ENCODE data around the gene RFC5.
A peak's percentile ranks its signal among the peaks of the same experiment; 100 is the strongest.

Gene RFC5

GRCh38 chr12:118016424-118017264 lies at the start of gene RFC5:
Gene RFC5, plus strand, starts transcription at chr12:118016703. Its CDS starts 125 bp downstream, at chr12:118016828.
- no peak within 1 kb of the TSS for H3K27ac ChIP-seq (ENCODE audit: low read length)
- H3K9me3 ChIP-seq (ENCODE audit: control insufficient read depth in 1 of 2, low read length in 2 of 2) = no peaks in the 10 kb centered on the region
- peaks cover 0 to 16% of the 10 kb centered on the region in 2 donors for H3K4me1 ChIP-seq (ENCODE audit: control insufficient read depth in 1 of 2, insufficient read depth in 2 of 2, low read length in 2 of 2)
- H3K4me3 ChIP-seq (ENCODE audit: low read depth in 1 of 2, low read length in 2 of 2) = peak within 1 kb of the TSS; percentile 82 to 98
- H3K36me3 ChIP-seq (ENCODE audit: control insufficient read depth in 1 of 2, insufficient read depth in 2 of 2, low read length in 2 of 2) = peaks cover 22 to 23% of the 10 kb centered on the region in 2 donors
- no peaks in the 10 kb centered on the region for H3K27me3 ChIP-seq (ENCODE audit: low read depth, low read length)

- peaks cover 0 to 9% of the 10 kb centered on the region in 2 donors for H3K4me1 ChIP-seq (ENCODE audit: control insufficient read depth in 1 of 2, insufficient read depth in 2 of 2, low read length in 2 of 2)
- peaks cover 12% of the 10 kb centered on the region for H3K27me3 ChIP-seq (ENCODE audit: low read depth, low read length)
- H3K27ac ChIP-seq (ENCODE audit: low read length) = no peak overlapping the region
- no peaks in the 10 kb centered on the region for H3K36me3 ChIP-seq (ENCODE audit: control insufficient read depth in 1 of 2, insufficient read depth in 2 of 2, low read length in 2 of 2)
- no peak overlapping the region for H3K4me3 ChIP-seq (ENCODE audit: low read depth in 1 of 2, low read length in 2 of 2)
- peaks cover 0 to 6% of the 10 kb centered on the region in 2 donors for H3K9me3 ChIP-seq (ENCODE audit: control insufficient read depth in 1 of 2, low read length in 2 of 2)
Measured at GRCh38 chr12:117967043-117967442, 49.5 kb upstream of the RFC5 start.

GRCh38 chr12:117967512-117967911 lies 49.0 kb upstream of the RFC5 start:
- H3K36me3 ChIP-seq (ENCODE audit: control insufficient read depth in 1 of 2, insufficient read depth in 2 of 2, low read length in 2 of 2) = no peaks in the 10 kb centered on the region
- H3K27me3 ChIP-seq (ENCODE audit: low read depth, low read length) = peaks cover 12% of the 10 kb centered on the region
- no peak overlapping the region for H3K4me3 ChIP-seq (ENCODE audit: low read depth in 1 of 2, low read length in 2 of 2)
- no peak overlapping the region for H3K27ac ChIP-seq (ENCODE audit: low read length)
- peaks cover 0 to 9% of the 10 kb centered on the region in 2 donors for H3K9me3 ChIP-seq (ENCODE audit: control insufficient read depth in 1 of 2, low read length in 2 of 2)
- peaks cover 0 to 9% of the 10 kb centered on the region in 2 donors for H3K4me1 ChIP-seq (ENCODE audit: control insufficient read depth in 1 of 2, insufficient read depth in 2 of 2, low read length in 2 of 2)

- Histone ChIP-seq H3K27ac (ENCODE audit: low read length) (no peak overlapping the region), H3K27me3 (ENCODE audit: low read depth, low read length) (peaks cover 12% of the 10 kb centered on the region)
Measured at GRCh38 chr12:117968151-117968789, 48.2 kb upstream of the RFC5 start.

GRCh38 chr12:117968826-117969659 lies 47.5 kb upstream of the RFC5 start, which contains the start of gene KSR2:
Gene KSR2, minus strand, starts transcription at chr12:117968990. Its CDS starts 735 bp downstream, at chr12:117968255.
- no peak within 1 kb of the TSS for H3K27ac ChIP-seq (ENCODE audit: low read length)
- H3K4me1 ChIP-seq (ENCODE audit: control insufficient read depth in 1 of 2, insufficient read depth in 2 of 2, low read length in 2 of 2) = peaks cover 0 to 9% of the 10 kb centered on the region in 2 donors
- peaks cover 0 to 12% of the 10 kb centered on the region in 2 donors for H3K9me3 ChIP-seq (ENCODE audit: control insufficient read depth in 1 of 2, low read length in 2 of 2)
- H3K4me3 ChIP-seq (ENCODE audit: low read depth in 1 of 2, low read length in 2 of 2) = peak within 1 kb of the TSS in 1 of 2 donors; percentile 63
- peaks cover 12% of the 10 kb centered on the region for H3K27me3 ChIP-seq (ENCODE audit: low read depth, low read length)
- H3K36me3 ChIP-seq (ENCODE audit: control insufficient read depth in 1 of 2, insufficient read depth in 2 of 2, low read length in 2 of 2) = no peaks in the 10 kb centered on the region

More at GRCh38 chr12:117968151-117968789, 48.2 kb upstream of the RFC5 start:
- H3K36me3 ChIP-seq (ENCODE audit: control insufficient read depth in 1 of 2, insufficient read depth in 2 of 2, low read length in 2 of 2) = no peaks in the 10 kb centered on the region
- peaks cover 0 to 9% of the 10 kb centered on the region in 2 donors for H3K4me1 ChIP-seq (ENCODE audit: control insufficient read depth in 1 of 2, insufficient read depth in 2 of 2, low read length in 2 of 2)
- H3K9me3 ChIP-seq (ENCODE audit: control insufficient read depth in 1 of 2, low read length in 2 of 2) = peaks cover 0 to 12% of the 10 kb centered on the region in 2 donors
- peak overlapping the region in 1 of 2 donors; percentile 63 for H3K4me3 ChIP-seq (ENCODE audit: low read depth in 1 of 2, low read length in 2 of 2)

GRCh38 chr12:117970334-117970733 lies 46.2 kb upstream of the RFC5 start:
- Histone ChIP-seq H3K4me3 (ENCODE audit: low read depth in 1 of 2, low read length in 2 of 2) (no peak overlapping the region), H3K27ac (ENCODE audit: low read length) (no peak overlapping the region), H3K9me3 (ENCODE audit: control insufficient read depth in 1 of 2, low read length in 2 of 2) (peaks cover 0 to 12% of the 10 kb centered on the region in 2 donors), H3K4me1 (ENCODE audit: control insufficient read depth in 1 of 2, insufficient read depth in 2 of 2, low read length in 2 of 2) (peaks cover 0 to 9% of the 10 kb centered on the region in 2 donors), H3K27me3 (ENCODE audit: low read depth, low read length) (peaks cover 12% of the 10 kb centered on the region), H3K36me3 (ENCODE audit: control insufficient read depth in 1 of 2, insufficient read depth in 2 of 2, low read length in 2 of 2) (no peaks in the 10 kb centered on the region)

- H3K9me3 ChIP-seq (ENCODE audit: control insufficient read depth in 1 of 2, low read length in 2 of 2) = peaks cover 0 to 12% of the 10 kb centered on the region in 2 donors
- no peaks in the 10 kb centered on the region for H3K36me3 ChIP-seq (ENCODE audit: control insufficient read depth in 1 of 2, insufficient read depth in 2 of 2, low read length in 2 of 2)
- H3K27me3 ChIP-seq (ENCODE audit: low read depth, low read length) = peaks cover 12% of the 10 kb centered on the region
- no peak overlapping the region for H3K27ac ChIP-seq (ENCODE audit: low read length)
- H3K4me1 ChIP-seq (ENCODE audit: control insufficient read depth in 1 of 2, insufficient read depth in 2 of 2, low read length in 2 of 2) = peaks cover 0 to 9% of the 10 kb centered on the region in 2 donors
- no peak overlapping the region for H3K4me3 ChIP-seq (ENCODE audit: low read depth in 1 of 2, low read length in 2 of 2)
Measured at GRCh38 chr12:117972301-117972700, 44.2 kb upstream of the RFC5 start.

GRCh38 chr12:117975006-117975405 lies 41.5 kb upstream of the RFC5 start:
- no peaks in the 10 kb centered on the region for H3K36me3 ChIP-seq (ENCODE audit: control insufficient read depth in 1 of 2, insufficient read depth in 2 of 2, low read length in 2 of 2)
- no peaks in the 10 kb centered on the region for H3K27me3 ChIP-seq (ENCODE audit: low read depth, low read length)
- H3K27ac ChIP-seq (ENCODE audit: low read length) = no peak overlapping the region
- peaks cover 0 to 12% of the 10 kb centered on the region in 2 donors for H3K9me3 ChIP-seq (ENCODE audit: control insufficient read depth in 1 of 2, low read length in 2 of 2)
- H3K4me1 ChIP-seq (ENCODE audit: control insufficient read depth in 1 of 2, insufficient read depth in 2 of 2, low read length in 2 of 2) = no peaks in the 10 kb centered on the region
- no peak overlapping the region for H3K4me3 ChIP-seq (ENCODE audit: low read depth in 1 of 2, low read length in 2 of 2)

GRCh38 chr12:117977373-117977772 lies 39.1 kb upstream of the RFC5 start:
- no peaks in the 10 kb centered on the region for H3K27me3 ChIP-seq (ENCODE audit: low read depth, low read length)
- H3K27ac ChIP-seq (ENCODE audit: low read length) = no peak overlapping the region
- peaks cover 0 to 3% of the 10 kb centered on the region in 2 donors for H3K9me3 ChIP-seq (ENCODE audit: control insufficient read depth in 1 of 2, low read length in 2 of 2)
- H3K4me3 ChIP-seq (ENCODE audit: low read depth in 1 of 2, low read length in 2 of 2) = no peak overlapping the region
- no peaks in the 10 kb centered on the region for H3K36me3 ChIP-seq (ENCODE audit: control insufficient read depth in 1 of 2, insufficient read depth in 2 of 2, low read length in 2 of 2)
- no peaks in the 10 kb centered on the region for H3K4me1 ChIP-seq (ENCODE audit: control insufficient read depth in 1 of 2, insufficient read depth in 2 of 2, low read length in 2 of 2)

GRCh38 chr12:117980616-117981015 lies 35.9 kb upstream of the RFC5 start:
- Histone ChIP-seq H3K27me3 (ENCODE audit: low read depth, low read length) (no peaks in the 10 kb centered on the region), H3K4me3 (ENCODE audit: low read depth in 1 of 2, low read length in 2 of 2) (no peak overlapping the region), H3K27ac (ENCODE audit: low read length) (no peak overlapping the region), H3K4me1 (ENCODE audit: control insufficient read depth in 1 of 2, insufficient read depth in 2 of 2, low read length in 2 of 2) (no peaks in the 10 kb centered on the region), H3K9me3 (ENCODE audit: control insufficient read depth in 1 of 2, low read length in 2 of 2) (no peaks in the 10 kb centered on the region), H3K36me3 (ENCODE audit: control insufficient read depth in 1 of 2, insufficient read depth in 2 of 2, low read length in 2 of 2) (no peaks in the 10 kb centered on the region)

GRCh38 chr12:117981267-117981666 lies 35.2 kb upstream of the RFC5 start:
- no peaks in the 10 kb centered on the region for H3K9me3 ChIP-seq (ENCODE audit: control insufficient read depth in 1 of 2, low read length in 2 of 2)
- H3K36me3 ChIP-seq (ENCODE audit: control insufficient read depth in 1 of 2, insufficient read depth in 2 of 2, low read length in 2 of 2) = no peaks in the 10 kb centered on the region
- H3K4me3 ChIP-seq (ENCODE audit: low read depth in 1 of 2, low read length in 2 of 2) = no peak overlapping the region

More at GRCh38 chr12:117981267-117981666, 35.2 kb upstream of the RFC5 start:
- no peak overlapping the region for H3K27ac ChIP-seq (ENCODE audit: low read length)
- no peaks in the 10 kb centered on the region for H3K27me3 ChIP-seq (ENCODE audit: low read depth, low read length)
- H3K4me1 ChIP-seq (ENCODE audit: control insufficient read depth in 1 of 2, insufficient read depth in 2 of 2, low read length in 2 of 2) = no peaks in the 10 kb centered on the region
